Activated CD4-positive, CD25-positive, alpha-beta regulatory T cell (primary cell): ENCODE data around the gene DENND1C.
"Not testable (repeated sequence)": the region's sequence is repeated elsewhere in the genome, so short reads cannot be mapped to it uniquely, and the experiment has no call there.

Source experiments
- DNase-seq, 4 experiments: peaks; one replicate each; lab custom pipeline; 2025; lab: John Stamatoyannopoulos, UW

DENND1C gene

DNA sequence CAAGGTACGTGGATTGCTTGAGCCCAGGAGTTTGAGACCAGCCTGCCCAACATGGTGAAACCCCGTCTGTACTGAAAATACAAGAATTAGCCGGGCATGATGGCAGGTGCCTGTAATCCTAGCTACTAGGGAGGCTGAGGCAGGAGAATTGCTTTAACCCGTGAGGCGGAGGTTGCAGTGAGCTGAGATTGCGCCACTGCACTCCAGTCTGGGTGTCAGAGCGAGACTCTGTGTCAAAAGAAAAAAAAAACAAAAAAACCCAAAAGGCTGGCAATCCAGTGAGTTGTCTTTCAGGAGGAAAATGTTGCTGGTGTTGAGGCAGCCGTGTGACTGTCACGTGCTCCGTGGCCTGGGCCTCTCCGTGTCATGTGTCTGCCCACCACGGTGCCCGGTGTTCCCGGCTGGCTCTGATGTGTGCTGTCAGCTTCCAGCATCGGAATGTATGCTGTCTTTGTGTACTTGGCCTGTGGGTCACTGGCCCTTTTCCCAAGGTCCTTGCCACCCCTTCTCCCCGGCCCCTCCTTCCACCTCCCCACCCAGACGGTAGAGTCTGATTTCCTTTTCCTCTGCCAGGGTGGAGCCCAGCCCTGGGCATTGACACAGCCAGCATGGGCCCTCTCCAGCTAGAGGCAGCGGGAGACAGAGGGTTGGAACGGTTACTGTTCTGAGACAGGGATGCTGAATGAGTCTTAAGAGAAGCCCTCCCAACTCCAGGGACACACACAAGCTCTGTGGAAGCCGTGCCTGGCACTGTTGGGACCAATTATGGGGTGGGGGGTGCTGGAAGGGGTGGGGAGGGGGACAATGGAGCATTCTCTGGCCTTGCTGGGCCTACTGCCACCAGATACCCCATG is 27.8 kb upstream of the DENND1C start:
- no peak for DNase-seq

DNA sequence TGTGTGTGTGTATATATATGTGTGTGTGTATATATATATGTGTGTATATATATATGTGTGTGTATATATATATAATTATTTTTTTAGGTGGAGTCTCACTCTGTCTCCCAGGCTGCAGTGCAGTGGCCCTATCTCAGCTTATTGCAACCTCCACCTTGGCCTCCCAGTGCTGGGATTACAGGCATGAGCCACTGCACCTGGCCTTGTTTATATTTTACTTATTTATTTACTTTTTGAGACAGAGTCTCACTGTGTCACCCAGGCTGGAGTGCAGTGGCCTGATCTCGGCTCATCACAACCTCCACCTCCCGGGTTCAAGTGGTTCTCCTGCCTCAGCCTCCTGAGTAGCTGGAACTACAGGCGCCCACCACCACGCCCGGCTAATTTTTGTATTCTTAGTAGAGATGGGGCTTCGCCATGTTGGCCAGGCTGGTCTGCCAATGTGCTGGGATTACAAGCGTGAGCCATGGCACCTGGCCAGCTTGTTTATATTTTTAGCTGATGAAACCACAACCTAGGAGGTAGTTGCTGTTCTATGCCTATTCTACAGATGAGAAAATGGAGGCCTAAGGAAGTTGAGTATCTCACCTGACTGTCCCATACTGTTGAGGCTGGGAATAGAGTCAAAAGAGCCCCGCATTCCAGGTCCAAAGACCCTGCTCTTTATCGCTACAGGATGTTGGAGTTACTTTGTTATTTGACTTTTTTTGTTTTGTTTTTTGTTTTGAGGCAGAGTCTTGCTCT is 26.6 kb upstream of the DENND1C start:
- not testable (repeated sequence) for DNase-seq

DNA sequence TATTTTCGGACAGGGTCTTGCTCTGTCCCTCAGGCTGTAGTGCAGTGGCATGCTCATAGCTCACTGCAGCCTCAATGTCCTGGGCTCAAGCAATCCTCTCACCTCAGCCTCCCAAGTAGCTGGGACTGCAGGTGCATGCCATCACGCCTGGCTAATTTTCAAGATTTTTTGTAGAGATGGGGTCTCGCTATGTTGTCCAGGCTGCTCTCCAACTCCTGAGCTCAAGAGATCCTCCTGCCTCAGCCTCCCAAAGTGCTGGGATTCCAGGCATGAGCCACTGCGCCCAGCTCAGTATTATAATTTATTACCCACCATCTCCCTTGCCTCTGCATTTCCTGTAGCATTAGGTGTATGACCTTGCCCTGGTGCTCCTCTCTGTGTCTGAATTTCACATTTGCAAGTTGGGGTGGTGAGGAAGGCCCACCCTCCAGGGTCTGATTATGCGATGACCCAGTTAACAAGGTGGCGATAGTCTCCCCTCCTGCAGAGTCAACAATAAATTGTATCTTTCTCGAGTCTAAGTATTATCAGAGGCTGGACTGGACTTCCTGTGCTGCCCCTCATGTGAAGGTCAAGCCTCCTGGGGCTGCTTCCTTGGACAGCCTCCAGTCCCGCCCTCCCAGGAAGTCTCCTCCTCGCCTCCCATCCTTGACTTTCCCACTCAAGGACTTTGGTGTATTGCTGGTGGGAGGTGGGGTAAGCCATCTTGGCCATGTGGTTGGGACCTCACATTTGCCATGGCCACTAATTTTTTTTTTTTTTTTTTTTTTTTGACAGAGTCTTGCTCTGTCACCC is 22.0 kb upstream of the DENND1C start:
- DNase-seq = no peak

DNA sequence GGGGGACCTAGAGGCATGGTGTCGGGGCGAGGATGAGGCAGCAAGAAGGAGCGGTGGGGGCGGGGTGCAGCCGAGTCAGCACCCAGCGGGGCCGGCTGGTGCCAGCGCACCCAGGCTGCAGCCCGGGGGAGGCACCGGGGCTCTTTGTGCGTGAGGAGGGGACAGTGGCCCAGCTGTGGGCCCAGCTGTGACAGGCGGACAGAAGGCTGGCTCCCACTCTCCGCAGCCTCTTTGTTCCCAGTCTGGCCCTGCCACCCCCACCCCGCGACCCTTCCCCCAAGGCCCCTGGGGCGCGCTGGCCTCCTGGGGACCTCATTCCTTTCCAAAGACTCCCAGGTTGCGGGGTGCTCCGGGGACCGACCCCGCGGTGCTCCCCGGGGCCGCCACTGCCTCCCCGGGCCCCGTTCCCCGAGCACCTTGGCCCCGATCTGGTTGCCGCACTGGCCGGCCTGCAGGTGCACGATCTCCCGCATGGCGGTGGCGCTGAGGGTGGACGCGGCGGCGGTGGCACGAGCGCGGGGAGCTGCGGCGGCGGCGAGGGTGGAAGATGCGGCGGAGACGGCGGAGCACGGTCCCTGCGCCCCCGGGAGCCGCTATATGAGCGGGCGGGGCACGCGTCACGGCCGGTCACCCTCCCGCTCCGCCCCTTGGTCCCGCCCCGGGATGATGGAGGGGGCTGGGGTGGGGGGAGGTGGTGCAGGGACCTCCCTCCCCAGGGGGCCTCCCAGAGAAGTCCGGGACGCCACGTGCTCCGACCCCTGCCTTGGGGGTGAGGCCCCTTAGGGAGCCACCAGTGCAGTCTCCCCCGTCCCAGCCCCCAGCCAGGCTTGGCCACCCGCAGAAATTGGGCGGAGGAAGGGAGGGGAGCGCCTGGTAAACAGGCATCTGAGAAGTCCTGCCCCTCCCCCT is 20.4 kb upstream of the DENND1C start, which contains the start of gene TUBB4A:
Gene TUBB4A (minus strand): TSS at position 570 of the 909 bp plus-strand sequence. CDS start 97 bp downstream, at position 473.
- no peak for DNase-seq

DNA sequence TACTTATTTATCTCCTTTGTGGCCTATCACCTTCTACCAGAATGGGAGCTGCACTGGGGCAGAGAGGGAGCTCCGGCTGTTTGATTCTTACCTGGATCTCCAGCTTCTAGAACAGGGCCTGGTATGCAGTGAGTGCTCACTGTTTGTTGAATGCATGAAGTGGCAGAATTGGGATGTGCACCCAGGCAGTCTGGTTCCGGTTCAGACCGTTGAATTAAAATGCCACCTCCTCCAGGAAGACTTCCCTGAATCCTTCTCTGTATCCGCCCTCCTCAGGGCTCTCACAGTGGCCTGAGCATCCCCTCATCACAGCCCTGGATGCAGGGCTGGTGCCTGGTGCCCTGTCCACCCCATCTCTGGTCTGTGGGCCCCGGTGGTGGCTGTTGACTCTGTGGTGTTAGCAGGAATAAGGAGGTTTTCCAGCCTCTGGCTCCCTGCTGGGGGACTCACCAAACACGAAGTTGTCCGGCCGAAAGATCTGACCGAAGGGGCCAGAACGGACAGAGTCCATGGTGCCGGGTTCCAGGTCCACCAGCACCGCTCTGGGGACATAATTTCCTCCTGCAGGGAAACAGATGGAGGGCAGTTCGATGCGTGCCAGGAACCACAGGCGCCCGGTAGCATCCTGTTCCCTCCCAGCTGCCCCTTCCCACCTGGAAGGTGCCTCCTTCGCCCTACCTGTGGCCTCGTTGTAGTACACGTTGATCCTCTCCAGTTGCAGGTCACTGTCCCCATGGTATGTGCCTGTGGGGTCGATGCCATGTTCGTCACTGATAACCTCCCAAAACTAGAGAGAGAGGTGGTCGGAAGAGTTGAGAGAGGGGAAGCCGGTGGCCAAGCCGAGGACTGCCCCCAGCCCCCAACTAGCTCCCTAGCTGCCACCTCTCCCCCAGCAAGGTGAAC is 19.5 kb upstream of the DENND1C start:
- no peak for DNase-seq

DNA sequence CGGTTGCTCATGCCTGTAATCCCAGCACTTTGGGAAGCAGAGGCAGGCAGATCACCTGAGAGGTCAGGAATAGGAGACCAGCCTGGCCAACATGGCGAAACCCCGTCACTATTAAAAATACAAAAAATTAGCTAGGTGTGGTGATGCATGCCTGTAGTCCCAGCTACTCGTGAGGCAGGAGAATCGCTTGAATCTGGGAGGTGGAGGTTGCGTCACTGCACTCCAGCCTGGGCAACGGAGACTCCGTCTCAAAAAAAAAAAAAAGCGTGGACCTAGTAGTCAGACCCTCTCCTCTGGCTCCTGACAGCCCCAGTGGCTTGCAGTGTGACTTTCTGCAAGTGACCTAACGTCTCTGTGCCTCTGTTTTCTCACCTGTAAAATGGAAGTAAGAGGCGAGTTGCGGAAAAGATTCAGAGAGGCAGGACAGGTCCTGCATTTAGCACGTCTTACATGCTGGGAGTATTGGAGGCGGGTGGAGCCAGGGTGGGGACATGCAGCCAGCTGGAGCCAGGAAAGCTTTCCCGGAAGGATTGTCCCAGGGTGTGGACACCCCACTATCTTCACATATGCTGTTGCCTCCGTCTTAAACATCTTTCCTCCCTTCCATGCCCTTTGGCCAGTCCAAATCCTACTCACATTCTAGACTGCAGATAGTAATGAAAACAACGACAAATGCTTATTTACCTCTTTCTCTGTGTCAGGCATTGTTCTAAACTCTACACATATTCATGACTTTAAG is 17.6 kb upstream of the DENND1C start:
- DNase-seq = no peak

DNA sequence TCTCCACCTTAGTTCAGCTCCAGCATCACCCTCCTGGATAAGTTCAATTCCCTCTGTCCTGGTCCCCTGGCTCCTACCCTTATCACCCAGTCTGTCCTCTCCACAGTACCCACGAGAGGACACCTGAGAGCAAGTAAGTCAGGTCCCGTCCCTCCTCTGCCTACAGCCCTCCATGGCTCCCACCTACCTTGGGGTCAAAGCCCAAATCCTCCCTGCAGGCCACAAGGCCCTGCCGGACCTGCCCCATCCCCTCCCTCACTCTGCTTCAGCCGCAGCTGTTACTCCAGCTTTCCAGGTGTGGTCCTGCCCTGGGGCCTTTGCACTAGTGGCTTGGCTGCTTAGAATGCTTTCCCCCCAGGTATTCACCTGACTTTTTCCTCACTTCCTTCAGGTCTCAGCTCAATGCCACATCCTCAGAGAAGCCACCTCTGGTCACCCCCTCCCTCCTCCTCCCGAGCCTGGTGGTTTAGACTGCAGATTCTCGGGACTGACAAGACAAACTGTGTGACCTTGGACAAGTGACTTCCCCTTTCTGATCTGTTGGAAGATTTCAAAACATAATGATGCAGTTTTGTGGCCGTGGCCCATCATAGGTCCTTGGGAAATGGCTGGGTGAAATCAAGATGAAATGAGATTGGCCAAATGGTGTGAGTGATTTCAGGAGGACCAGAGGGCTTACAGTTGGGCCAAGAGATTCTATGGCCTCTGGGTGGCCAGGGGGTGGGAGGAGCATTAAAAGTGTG is 16.9 kb upstream of the DENND1C start:
- no peak for DNase-seq

DNA sequence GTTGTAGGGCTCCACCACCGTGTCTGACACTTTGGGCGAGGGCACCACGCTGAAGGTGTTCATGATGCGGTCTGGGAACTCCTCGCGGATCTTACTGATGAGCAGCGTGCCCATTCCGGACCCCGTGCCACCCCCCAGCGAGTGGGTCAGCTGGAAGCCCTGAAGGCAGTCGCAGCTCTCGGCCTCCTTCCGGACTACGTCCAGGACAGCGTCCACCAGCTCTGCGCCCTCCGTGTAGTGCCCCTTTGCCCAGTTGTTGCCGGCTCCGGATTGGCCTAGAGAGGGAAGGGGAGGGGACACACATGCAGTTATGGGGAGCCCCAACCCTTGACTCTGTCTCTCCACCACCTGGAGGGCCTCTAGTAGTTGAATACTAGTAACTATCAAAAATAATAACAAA is 14.4 kb upstream of the DENND1C start:
- no peak for DNase-seq

DNA sequence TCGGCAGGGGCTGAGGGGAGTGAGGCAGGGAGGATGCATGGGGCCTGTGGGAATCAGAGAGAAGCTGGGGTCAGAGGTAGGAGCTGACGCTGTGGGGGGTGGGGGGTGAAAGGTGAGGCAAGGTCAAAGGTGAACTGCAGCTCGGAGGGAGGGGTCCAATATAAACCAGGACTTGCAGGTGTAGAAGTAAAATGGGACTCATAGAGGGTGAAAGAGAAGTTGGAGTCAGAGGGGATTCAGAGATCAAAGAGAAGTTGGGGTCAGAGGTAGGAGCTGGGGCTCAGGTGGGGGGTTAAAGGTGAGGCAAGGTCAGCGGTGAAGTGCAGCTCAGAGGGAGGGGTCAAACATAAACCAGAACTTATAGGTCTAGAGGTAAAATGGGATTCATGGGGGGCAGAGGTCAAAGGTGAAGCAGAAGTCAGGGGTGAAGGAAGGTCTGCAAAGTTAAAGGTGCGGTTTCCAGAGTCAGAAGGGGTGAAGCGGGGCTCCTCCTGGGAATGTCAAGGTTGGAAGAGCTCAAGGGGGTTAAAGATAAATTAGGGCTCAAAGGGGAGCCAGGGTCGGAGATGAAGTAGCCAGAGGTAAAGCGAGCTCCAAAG is 12.9 kb upstream of the DENND1C start:
- DNase-seq = no peak

DNA sequence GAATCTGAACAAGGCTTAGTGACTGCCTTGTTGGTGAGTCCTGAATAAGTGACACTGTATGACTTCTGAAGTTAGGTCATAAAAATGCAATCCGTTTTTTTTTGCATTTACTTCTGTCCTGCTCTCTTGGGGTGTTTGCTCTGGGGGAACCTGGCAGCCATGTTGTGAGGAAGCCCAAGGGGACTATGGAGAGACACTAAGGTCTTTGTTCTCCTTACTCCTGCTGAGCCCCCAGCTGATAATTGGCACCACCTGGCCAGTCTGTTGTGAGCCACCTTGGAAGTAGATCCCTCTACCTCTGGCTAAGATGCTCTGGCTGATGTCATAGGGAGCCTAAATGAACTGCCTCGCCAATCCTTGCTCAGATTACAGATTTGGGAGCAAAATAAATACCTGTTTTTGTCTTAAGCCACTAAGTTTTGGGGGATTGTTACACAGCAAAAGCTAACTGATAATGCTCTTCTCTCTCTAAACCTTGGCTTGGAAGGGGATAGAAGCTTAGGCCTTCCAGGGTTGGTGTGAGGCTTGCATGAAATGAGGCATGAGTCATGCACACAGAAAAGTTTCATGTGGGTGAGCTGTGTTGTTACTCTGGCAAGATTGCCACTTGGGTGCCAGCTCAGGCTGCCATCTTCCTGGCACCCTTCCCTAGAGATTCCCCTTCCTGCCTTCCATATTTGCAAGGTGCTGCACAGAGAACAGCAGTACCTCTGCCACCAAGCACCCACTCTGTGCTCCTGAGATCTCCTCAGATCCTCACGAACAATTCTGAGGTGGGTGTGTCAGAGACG is 10.4 kb upstream of the DENND1C start:
- no peak for DNase-seq

DNA sequence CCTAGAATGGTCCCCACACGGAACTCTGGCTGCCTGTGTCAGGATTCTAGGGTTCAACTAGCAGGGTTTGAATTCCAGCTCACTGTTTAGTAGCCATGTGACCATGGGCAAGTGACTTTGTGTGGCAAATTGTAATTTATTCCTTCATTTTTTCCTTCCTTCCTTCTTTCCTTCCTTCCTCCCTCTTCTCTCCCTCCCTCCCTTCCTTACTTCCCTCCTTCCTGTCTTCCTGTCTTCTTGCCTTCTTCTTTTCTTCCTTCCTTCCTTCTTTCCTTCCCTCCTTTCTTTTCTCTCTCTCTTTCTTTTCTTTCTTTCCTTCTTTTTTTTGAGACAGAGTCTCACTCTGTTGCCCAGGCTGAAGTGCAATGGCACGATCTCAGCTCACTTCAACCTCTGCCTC is 8.5 kb upstream of the DENND1C start:
- no peak for DNase-seq

DNA sequence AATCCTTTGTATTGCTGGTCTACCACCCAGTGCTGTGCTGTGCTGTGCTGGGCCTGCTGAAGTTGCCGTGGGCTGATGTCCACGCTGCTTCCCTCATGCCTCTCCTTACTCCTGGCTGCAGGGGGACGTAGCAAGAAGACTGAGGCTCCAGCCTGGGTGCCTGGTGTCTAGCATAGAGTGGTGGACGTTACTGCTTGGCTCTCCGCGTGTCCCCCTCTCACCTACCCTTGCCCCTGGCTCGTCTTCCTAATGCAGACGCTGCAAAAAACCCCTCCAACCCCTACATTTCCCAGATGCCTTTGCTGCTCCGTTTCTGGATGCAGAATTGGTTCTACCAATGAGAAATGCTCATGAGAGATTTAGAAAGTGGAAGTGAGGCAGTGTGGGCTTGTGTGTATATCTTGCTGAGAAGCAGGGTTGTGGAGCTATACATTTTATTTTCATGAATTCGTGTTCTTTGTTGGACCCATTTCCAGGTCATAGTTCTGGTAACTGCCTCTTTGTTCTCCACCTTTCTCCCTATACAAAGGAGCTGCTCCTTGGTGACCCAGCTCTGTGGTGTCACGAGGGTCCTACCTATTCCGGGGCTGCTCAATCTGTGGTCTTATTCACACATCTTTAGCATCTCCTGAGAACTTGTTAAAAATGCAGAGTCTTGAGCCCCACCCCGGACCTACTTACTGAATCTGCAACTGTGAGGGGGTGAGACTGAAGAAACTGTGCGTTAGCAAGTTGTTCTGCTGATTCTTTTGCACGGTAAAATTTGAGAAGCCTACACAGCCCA is 7.9 kb upstream of the DENND1C start:
- DNase-seq = no peak

DNA sequence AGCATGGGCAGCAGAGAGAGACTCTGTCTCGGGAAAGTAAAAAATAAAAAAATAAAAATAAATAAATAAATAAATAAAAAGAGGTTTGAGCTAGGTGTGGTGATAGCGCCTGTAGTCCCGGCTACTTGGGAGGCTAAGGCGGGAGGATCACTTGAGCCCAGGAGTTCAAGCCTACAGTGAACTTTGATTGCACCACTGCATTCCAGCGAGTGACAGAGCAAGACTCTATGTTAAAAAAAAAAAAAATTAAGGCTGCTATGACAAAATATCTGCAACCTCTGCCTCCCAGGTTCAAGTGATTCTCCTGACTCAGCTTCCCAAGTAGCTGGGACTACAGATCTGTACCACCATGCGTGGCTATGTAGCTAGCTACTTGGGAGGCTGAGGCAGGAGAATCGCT is 3.2 kb upstream of the DENND1C start:
- no peak for DNase-seq

DNA sequence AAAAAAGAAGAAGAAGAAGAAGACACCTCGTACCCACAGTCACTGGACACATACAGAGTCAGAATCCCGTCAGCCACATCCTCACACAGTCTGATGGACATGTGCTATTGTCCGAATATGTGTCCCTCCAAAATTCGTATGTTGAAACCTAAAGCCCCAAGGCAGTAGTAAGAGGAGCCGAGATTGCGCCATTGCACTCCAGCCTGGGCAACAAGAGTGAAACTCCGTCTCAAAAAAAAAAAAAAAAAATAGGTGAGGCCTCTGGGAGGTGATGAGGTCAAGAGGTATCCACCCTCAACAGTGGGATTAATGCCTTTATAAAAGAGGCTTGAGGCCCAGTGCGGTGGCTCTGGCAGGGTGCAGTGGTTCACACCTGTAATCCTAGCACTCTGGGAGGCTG is 2.6 kb upstream of the DENND1C start:
- DNase-seq = no peak

DNA sequence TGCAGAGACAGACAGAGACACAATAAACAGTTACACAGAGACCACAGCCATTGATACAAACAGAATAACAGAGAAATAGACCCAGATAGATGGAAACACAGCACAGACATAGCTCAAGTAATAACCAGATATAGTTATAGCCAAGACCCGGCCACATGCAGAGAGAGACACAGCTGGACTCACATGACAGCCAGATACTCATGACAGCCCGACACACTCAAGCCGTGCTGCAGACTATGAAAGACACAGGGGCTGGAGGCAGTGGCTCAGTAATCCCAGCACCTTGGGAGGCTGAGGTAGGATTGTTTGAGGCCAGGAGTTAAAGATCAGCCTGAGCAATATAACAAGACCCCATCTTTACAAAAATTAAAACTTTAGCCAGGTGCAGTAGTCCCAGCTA is 1.6 kb upstream of the DENND1C start:
- no peak for DNase-seq

DNA sequence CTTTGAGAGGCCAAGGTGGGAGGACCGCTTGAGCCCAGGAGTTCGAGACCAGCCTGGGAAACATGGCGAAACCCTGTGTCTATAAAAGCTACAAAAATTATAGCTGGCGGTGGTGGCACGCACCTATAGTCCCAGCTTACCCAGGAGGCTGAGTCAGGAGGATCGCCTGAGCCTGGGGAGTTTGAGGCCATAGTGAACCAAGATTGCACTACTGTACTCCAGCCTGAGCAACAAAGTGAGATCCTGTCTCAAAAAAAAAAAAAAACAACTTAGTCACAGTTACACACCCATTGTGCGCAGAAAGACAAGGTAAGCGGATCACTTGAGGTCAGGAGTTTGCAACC is 728 bp upstream of the DENND1C start:
- DNase-seq = no peak

DNA sequence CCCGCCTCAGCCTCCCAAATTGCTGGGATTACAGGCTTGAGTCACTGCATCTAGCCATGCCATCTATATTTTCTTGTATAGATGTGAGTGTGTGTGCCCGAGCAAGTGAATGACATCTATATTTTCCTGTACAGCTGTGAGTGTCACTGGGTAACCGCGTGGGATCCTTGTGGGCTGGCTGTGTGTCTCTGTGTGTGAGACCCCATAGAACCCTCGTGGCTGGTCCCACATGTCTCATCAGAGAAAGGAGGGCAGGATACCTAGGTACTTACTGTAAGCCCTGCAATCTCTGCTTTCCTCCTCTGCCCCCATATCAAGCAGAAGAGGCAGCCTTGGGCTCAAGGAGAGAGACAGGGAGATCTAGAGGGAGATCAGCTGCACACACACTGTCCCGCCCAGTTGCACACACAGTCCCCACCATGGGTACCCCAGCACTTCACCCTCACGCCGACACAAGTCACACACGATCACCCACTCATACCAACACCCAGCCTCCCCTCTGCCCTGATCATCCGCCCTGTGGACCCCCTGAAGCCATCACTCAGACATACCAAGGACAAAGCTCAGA is 655 bp downstream of the DENND1C start:
- DNase-seq = no peak
